HFF-Myc (cell line): ENCODE results near the gene CCDC9B.

Experiments used
- DNase-seq: peaks from one replicate; pipeline ENCODE4 v3.0.0-alpha.2; 2011; ENCODE audit warnings: low read depth; ENCODE audit errors: extremely low read depth
- H3K4me3 ChIP-seq: replicated peaks from 2 replicates; pipeline ENCODE4 v1.5.1; 2011; ENCODE audit warnings: low read depth, mild to moderate bottlenecking, control low read depth, low read length
- TF ChIP-seq, protein P1 (sequence below): IDR thresholded peaks from 2 replicates; pipeline ENCODE4 v1.5.1; 2012; ENCODE audit warnings: mild to moderate bottlenecking, low read depth, low read length, control low read depth; ENCODE audit errors: missing control alignments

Gene CCDC9B

DNA sequence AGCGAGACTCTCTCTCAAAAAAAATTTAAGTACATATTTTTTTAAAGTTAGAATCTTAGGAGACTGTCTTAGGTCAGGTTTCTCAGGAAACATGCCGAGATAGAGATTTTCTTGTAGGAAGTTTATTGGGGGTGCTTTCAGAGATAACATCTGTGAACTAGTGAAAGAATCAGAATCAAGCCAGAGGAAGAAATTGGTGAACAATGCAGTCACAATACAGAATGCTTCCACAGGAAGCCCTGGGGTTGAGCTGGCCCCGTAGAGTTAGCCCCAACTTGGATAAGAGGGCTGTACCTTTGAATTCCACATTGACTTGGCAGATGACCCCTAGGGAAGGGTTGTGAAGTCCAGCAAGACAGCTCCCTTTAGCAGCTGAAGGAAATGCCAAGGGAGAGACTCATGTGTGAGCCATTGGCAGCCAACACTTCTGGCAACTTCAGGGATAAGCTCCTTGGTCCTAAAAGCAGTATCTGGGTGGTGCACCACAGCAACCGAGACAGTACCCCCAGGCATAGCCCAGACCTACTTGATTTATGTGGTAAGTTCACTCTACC lies 25.9 kb downstream of the CCDC9B start:
- TF ChIP-seq, protein P1, sequence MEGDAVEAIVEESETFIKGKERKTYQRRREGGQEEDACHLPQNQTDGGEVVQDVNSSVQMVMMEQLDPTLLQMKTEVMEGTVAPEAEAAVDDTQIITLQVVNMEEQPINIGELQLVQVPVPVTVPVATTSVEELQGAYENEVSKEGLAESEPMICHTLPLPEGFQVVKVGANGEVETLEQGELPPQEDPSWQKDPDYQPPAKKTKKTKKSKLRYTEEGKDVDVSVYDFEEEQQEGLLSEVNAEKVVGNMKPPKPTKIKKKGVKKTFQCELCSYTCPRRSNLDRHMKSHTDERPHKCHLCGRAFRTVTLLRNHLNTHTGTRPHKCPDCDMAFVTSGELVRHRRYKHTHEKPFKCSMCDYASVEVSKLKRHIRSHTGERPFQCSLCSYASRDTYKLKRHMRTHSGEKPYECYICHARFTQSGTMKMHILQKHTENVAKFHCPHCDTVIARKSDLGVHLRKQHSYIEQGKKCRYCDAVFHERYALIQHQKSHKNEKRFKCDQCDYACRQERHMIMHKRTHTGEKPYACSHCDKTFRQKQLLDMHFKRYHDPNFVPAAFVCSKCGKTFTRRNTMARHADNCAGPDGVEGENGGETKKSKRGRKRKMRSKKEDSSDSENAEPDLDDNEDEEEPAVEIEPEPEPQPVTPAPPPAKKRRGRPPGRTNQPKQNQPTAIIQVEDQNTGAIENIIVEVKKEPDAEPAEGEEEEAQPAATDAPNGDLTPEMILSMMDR = no peak
- no peak for DNase-seq
- no peak overlapping the region for H3K4me3 ChIP-seq

GRCh38 chr15:40313531-40314398 lies 27.0 kb downstream of the CCDC9B start:
- TF ChIP-seq, protein P1 = no peak
- no peak overlapping the region for H3K4me3 ChIP-seq
- DNase-seq = no peak

- no peak overlapping the region for H3K4me3 ChIP-seq
- TF ChIP-seq, protein P1 = no peak
- no peak for DNase-seq
These were observed 28.2 kb downstream of the CCDC9B start for GRCh38 chr15:40312370-40313158.

- no peak overlapping the region for H3K4me3 ChIP-seq
- TF ChIP-seq, protein P1 = no peak
- no peak for DNase-seq
These were observed 29.7 kb downstream of the CCDC9B start for GRCh38 chr15:40310993-40311392.

- no peak overlapping the region for H3K4me3 ChIP-seq
- DNase-seq = no peak
- TF ChIP-seq, protein P1 = peak; percentile 79
These were observed 30.5 kb downstream of the CCDC9B start for GRCh38 chr15:40310001-40310959.

GRCh38 chr15:40309344-40309862 lies 31.3 kb downstream of the CCDC9B start:
- H3K4me3 ChIP-seq = no peak overlapping the region
- TF ChIP-seq, protein P1 = no peak
- no peak for DNase-seq
